GM21529 (cell line): ENCODE measurements around the gene NRDE2.

Source experiments
- ATAC-seq: cut with Tn5 transposase; IDR thresholded peaks from one replicate; pipeline ENCODE4 v1.9.1; 2021; ENCODE audit not compliant: unreplicated experiment

NRDE2 gene, protein sequence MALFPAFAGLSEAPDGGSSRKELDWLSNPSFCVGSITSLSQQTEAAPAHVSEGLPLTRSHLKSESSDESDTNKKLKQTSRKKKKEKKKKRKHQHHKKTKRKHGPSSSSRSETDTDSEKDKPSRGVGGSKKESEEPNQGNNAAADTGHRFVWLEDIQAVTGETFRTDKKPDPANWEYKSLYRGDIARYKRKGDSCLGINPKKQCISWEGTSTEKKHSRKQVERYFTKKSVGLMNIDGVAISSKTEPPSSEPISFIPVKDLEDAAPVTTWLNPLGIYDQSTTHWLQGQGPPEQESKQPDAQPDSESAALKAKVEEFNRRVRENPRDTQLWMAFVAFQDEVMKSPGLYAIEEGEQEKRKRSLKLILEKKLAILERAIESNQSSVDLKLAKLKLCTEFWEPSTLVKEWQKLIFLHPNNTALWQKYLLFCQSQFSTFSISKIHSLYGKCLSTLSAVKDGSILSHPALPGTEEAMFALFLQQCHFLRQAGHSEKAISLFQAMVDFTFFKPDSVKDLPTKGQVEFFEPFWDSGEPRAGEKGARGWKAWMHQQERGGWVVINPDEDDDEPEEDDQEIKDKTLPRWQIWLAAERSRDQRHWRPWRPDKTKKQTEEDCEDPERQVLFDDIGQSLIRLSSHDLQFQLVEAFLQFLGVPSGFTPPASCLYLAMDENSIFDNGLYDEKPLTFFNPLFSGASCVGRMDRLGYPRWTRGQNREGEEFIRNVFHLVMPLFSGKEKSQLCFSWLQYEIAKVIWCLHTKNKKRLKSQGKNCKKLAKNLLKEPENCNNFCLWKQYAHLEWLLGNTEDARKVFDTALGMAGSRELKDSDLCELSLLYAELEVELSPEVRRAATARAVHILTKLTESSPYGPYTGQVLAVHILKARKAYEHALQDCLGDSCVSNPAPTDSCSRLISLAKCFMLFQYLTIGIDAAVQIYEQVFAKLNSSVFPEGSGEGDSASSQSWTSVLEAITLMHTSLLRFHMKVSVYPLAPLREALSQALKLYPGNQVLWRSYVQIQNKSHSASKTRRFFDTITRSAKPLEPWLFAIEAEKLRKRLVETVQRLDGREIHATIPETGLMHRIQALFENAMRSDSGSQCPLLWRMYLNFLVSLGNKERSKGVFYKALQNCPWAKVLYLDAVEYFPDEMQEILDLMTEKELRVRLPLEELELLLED

DNA sequence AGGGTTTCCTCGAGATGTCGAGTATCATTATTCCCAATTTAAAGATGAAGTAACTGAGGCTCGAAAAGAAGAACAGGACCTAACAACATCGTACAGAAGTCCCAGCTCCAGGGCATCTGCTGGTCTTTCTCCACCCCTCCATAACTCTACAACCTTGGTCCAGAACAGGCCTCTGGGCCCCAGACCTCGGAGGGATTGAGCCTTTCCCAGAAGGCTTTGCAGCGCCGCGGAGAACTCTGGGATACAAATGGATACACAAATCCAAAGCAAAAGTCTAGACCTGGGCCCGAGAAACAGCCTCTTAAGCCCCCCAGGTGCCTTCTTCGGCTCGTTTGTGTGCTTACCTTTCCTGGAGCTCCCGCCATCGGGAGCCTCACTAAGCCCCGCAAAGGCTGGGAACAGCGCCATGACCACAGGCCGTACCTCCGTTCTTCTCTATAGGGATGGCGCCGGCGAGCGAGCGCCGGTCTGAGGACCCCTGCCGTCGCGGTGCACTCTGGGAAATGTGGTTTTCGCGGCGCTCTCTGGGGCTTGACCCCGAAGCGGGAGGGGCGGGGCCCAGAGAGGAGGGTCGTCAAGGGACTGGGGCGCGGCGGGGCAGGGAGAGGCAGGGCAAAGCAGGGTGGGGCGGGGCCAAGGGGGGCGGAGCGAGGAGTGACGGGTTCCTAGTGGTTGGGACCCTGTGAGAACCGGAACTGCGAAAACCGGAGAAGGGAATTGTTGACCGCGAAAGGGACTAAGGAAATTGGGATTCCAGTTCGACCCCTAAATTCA lies at the start of gene NRDE2:
Gene NRDE2 (minus strand): TSS at position 445 of the 774 bp plus-strand sequence. CDS start 37 bp downstream, at position 408.
- peak; percentile 92 for ATAC-seq

DNA sequence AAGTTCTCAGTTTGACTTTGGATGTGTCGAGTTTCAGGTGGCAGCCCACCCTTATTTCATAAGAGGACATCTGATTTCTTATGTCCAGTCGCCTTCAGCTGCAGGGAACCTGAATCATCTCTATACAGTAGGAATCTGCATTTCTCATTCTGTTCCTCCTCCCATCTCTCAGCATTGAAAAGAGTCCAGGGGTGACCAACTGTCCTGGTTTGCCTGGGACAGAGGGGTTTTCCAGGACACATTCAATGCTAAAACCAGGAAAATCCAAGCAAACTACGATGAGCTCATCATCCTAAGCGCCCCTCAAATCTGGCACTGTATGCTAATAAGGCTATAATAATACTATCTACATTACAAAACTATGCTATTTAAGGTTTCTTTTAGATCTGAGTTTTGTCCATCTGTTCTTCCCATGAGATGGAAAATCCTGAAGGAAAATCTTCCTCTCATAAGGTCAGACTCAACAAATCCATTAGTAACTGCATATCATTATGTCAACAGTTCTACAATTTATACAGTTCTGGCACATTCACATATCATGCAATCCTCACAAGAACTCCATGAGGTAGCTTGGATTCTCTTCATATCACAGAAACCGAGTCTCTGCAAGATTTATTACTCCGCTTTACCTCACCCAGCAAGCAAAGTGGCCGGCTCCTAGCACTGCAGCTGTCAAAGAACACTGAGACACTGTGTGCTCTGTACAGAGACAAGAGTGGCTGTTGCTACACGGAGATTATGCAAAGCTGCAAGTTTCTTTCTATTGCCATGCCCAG lies 49.5 kb upstream of the NRDE2 start:
- ATAC-seq: no peak

DNA sequence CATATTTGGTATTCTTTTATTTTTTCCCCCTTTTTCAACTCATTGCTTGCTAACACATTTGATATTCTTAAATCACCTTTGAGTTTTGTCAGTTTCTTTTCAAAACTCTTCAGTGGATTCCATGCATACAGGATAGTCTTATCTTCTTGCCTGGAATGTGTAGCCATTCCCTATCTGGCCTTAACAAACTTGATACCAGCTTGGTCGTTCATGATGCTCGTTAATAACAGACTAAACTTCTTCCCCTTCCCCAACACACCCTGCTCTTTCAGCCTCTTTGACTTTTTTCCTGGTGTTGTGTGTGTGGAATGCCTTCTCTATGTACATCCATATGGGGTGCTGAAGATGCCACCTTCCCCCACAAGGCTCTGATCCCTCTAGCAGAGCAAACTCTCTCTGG lies 47.4 kb upstream of the NRDE2 start:
- no peak for ATAC-seq

DNA sequence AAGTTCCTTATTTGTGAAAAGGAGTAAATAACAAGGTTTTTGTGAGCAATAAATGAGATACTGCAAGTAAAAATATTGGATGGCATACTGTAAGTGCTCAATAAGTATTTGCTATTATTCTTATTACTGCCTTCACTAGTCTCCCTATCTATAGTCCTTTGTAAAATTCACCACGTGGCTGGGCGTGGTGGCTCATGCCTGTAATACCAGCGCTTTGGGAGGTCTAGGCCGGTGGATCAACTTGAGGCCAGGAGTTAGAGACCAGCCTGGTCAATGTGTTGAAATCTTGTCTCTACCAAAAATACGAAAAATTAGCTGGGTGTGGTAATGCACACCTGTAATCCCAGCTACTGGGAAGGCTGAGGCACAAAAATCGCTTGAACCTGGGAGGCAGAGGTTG lies 46.5 kb upstream of the NRDE2 start:
- ATAC-seq: no peak

DNA sequence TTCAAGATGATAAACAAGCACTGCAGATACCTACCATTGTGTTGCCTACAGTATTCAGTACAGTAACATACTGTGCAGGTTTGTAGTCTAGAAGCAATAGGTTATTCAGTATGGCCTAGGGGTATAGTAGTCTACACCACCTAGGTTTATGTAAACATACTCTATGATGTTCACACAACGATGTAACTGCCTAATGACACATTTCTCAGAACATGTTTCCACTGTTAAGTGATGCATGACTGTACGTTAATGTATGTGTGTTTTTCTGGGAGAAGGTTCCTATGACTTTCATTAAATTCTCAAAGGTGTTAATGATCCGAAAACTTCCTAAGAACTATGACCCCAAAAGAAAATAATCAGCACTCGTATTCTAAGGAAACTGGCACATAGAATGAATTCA lies 44.2 kb upstream of the NRDE2 start:
- ATAC-seq: no peak

DNA sequence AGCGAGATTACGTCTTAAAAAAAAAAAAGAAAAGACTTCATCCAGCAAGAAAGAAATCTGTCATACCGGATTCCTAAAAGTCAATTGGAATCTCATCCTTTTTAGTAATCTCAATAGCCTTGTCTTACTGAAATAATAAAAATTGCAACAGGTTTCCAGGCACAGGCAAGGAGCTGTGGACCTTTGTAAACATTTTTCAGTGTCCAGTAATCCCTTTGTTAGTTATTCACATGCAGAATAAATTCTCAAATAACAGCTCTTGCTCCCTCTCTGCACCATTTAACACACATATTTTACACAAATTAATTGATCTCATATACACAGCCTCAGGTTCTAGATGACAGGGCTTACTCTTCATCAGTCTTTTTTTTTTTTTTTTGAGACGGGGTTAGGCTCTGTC lies 43.1 kb upstream of the NRDE2 start:
- ATAC-seq: no peak

DNA sequence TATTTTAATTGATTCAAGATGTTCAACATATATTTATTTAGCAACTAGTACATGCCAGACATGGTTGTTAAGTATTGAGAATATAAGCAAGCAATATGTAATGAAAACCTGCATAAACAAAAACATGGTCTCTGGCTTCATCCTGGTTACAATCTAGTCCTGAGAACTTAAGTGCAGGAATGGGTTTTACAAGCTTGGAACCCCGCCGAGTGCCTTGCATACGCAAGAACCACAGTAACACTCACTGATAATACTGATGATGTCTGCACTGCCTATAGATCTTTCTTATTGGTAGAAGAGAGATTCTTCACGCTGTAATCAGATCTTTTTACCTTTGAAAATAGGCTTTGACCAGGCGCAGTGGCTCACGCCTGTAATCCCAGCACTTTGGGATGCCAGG lies 42.1 kb upstream of the NRDE2 start:
- no peak for ATAC-seq

DNA sequence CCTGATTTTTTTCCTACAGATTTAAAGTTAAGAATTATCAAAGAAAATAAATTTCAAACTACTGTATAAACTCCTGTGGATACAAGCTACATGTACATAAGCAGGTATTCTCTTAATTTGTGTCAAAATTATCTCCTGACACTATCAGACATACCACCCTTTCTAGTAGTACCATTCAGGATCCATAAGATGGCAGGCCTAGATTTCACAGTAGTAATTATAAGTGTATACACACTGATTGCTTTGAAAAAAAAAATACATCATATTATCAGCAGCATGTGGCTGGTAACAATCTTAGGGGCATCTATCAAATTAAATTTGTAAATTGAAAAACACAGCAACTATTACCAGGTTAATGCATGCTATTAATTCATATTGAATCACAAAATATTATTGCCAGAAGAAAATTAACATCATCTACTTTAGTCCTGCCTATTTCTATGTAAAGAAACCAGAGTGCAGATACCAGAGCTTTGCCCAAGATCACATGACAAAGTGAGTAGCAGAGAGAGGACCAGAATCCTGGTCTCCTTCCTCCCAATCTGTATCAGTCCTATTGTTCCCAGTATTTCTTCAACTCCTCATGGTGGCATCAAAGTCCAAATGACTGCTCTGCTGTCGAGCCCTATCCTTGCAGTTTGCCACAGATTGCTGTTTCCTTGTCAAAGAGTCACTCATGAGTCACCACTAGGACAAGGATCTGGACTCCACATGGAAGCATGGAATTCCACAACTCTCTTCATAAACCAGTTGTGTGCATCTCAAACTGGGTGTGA lies 37.4 kb upstream of the NRDE2 start:
- ATAC-seq: no peak

DNA sequence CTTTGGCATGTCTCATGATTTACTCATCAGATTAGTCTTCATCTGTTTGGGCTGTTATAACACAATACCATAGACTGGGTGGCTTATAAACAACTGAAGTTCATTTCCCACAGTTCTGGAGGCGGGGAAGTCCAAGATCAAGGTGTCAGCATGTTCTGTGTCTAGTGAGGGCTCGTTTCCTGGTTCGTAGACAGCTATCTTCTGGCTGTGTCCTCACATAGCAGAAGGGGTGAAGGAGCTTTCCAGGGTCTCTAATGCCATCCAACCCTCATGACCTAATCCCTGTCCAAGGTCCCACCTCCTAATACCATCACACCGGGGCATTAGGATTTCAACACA lies 30.8 kb upstream of the NRDE2 start:
- ATAC-seq: no peak

DNA sequence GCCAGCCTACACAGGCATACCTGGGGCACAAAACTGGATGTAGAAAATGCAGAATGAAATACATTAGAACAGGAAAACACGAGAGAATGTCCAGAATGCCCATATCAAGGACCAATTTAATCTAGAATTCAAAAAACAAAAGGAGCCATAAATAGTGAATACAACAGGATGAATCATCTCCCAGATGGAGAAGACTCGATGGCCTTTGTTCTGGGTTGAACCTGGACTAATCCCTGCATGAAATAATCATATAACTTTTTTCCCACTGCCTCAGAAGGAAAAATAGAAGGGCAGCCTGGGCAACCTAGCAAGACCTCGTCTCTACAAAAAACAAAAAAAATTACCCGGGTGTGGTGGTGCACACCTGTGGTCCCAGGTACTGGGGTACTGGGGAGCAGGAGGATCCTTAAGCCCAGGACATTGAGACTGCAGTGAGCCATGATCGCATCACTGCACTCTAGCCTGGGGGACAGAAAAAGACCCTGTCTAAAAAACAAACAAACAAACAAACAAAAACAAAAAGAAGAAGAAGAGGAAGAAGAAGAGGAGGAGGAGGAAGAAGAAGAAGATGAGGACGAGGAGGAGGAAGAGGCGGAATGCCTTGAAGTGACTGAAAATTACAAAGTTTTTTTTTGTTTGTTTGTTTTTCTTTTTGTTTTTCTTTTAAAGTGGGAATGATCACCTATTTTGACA lies 30.3 kb upstream of the NRDE2 start:
- ATAC-seq: no peak

DNA sequence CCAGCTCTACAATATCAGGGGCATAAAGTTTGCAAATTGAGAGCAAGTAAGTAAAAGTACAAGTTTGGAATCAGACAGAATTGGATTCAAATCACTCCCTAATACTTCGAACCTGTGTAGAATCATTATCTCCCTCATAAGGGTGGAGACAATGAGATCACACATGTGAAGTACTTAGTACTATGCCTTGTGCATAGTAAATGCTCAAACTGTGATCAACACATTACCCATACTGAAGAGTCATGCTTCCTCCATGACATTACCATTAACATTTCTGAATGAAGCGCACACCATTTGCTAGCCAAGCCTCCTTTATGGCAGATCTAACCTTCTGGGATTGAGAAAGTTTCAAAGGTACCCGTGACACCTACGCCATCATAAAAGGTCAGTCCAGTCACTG lies 26.6 kb upstream of the NRDE2 start:
- ATAC-seq: no peak

DNA sequence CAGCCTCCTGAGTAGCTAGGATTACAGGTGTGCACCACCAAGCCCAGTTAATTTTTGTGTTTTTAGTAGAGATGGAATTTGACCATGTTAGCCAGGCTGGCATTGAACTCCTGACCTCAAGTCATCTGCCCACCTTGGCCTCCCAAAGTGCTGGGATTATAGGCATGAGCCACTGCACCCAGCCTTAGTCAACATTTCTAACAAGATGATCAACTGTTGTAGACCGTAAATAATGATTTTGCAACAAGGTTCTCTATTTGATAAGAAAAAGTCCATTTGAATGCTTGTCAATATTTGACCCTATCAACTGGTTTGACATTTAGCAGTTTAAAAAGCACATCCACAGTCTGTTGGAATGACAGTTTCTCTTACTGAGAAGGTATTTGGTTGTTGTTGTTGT lies 25.2 kb upstream of the NRDE2 start:
- ATAC-seq: no peak

DNA sequence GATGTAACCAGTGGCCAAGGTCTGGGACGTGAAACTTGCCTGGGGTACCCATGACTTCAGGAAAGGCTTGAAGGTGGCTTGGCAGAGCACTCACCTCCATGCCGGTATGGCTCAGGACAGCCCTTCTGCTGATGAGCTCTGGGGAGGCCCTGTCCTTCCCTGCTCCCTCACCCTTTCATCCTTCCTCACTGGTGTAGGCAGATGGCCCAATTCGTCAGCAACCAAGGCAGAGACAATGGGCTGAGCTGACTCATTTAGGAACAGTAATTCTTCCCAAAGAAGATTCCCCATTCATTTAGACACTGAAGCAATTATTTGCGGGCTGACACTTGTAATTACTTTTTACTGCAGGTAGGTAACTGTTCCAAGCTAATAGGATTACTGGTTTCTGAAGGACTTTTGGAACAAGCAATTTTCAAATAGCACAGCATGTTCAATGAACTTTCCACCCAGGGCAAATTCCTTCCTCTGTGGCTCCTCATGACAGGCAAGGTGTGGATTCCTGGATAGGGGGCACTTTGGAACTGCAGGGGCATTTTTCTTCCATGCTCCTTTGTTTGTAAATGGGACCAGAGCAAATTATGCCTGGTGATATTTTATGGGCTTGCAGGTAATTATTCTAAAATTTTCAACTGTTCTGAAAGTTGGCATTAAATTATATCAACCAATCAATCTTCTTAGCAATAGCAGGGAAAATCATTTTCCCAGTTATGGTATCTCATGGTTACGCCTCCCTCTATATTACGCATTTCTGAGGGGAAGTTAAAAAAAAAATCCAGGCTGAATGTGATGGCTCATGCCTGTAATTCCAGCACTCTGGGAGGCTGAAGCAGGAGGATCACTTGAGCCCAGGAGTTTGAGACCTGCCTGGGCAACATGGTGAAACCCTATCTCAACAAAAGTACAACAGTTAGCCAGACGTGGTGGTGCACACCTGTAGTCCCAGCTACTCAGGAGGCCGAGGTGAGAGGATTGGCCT lies 24.1 kb upstream of the NRDE2 start:
- no peak for ATAC-seq

DNA sequence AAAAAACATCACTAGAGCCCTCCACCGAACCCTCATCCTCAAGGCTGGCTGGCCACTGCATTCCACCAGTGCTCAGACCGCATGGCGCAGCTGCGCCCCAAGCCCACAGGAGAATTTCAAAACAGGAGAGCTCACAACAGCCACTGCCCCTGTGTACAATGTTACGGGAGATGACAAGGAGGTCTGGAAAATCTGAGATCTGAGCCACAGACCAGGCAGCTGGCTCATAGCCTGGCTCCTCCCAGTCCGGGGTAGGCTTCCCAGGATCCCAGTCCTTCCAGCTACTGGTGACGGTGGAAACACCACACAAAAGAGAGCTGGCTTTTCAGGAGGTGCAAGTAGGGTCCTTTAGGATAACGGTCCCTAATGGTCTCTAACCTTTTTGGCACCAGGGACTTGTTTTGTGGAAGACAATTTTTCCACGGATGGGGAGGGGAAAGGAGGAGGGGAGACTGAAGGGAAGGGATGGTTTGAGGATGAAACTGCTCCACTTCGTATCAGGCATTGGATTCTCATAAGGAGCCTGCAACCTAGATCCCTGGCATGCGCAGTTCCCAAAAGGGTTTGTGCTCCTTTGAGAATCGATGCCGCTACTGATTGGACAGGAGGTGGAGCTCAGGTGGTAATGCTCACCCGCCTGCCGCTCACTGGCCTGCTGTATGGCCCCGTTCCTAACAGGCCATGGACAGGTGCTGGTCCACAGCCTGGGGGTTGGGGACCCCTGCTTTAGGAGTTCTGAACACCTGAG lies 23.0 kb upstream of the NRDE2 start:
- no peak for ATAC-seq

DNA sequence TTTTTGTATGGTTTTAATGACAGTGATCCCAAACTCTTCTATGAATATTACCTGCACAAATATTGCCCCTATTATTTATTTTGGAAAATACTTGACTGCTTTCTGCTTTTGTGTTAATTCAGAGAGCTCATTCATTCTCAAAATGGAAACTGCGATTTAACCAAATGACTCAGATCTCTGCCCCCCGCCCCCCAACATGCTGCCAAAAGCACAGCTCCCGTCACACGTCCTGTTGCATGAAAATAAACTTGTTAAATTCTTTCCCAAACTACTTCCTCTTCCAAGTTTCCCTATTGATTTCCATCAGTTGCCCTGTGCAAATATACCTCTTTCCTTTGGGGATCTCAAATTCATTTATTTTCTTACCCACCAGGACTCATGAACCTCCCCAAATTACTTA lies 18.0 kb upstream of the NRDE2 start:
- ATAC-seq: no peak

DNA sequence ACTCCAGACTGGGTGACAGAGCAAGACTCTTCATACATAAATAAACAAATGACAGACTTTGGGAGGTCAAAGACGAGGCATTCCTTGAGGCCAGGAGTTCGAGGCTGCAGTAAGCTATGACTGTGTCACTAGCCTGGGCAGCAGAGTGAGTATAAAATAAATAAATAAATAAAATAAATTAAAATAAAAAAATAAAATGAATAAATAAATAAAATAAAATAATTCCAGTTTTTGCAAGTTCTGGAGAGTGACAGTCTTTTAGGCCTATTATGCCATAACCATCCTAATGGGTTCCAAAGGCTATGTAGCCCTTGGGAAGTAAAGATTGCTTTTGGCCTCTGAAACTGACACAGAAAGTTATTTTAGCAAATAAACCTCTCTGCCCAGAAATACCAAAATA lies 16.5 kb upstream of the NRDE2 start:
- no peak for ATAC-seq

DNA sequence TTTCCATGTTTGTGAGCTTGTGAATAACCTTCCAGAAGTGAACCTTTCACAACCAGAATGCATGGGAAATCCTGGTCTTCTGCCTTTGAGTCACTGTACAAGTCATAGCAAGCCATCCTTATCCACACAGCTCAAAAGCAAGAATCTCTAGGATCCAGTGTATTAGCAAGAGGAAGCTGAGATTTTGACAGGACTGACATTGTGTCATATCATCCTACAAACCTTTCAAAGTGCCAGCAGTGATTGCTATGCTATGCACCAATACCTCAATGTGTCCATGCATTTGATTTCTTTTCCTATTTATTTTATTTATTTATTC lies 13.5 kb upstream of the NRDE2 start:
- ATAC-seq: no peak
